Ascending aorta (tissue), 2 donors: Measurements from ENCODE around the gene USF2. TPM values are rescaled to one million over a fixed set of nuclear protein-coding genes. Genes with fewer than 3 reads are reported as not detected.

Experiments used
- DNase-seq, 2 donors: peaks; one replicate each; pipeline ENCODE4 v3.0.0-alpha.2; 2019; ENCODE audit warnings: low spot score in 2 of 2
- H3K27ac ChIP-seq, 2 donors: fragments of 200-600 bp; sonication (generic); one replicate each; pipeline ENCODE4 v1.5.1; 2016 to 2017; ENCODE audit warnings: mild to moderate bottlenecking in 1 of 2
- H3K27me3 ChIP-seq: fragments of 200-600 bp; sonication (generic); one replicate; pipeline ENCODE4 v1.5.1; 2017
- H3K36me3 ChIP-seq, 2 donors: fragments of 200-600 bp; sonication (generic); one replicate each; pipeline ENCODE4 v1.5.1; 2016
- H3K4me1 ChIP-seq, 2 donors: fragments of 200-600 bp; sonication (generic); one replicate each; pipeline ENCODE4 v1.5.1; 2016 to 2017; ENCODE audit warnings: mild to moderate bottlenecking in 1 of 2
- H3K4me3 ChIP-seq, 2 donors: fragments of 200-600 bp; sonication (generic); one replicate each; pipeline ENCODE4 v1.5.1; 2016 to 2017; ENCODE audit warnings: mild to moderate bottlenecking in 1 of 2
- H3K9me3 ChIP-seq, 2 donors: fragments of 200-600 bp; sonication (generic); one replicate each; pipeline ENCODE4 v1.5.1; 2016
- intact Hi-C: fragments of 100-400 bp; cut with DNase I; formaldehyde crosslinking; loops from one replicate; pipeline ENCODE4 v1.15.1; 2023
- total RNA-seq: library from RNA; depleted of rRNA; stranded (reverse); fragments of >200 nt; gene quantifications from one replicate; pipeline ENCODE4 v1.1.0, GENCODE V29; 2016
- TF ChIP-seq, protein P1 (sequence below), 3 experiments: fragments of 200-600 bp in 2 of 3; fragments of 450-650 bp in 1 of 3; sonication (generic) in 2 of 3; IDR thresholded peaks; one replicate each; pipeline ENCODE4 v1.5.1; 2016 to 2019; ENCODE audit warnings: antibody characterized with exemption in 3 of 3, mild to moderate bottlenecking in 1 of 3, moderate library complexity in 1 of 3

USF2 gene
- total RNA-seq, 1 donor from 2014 or later: 116 TPM

DNA sequence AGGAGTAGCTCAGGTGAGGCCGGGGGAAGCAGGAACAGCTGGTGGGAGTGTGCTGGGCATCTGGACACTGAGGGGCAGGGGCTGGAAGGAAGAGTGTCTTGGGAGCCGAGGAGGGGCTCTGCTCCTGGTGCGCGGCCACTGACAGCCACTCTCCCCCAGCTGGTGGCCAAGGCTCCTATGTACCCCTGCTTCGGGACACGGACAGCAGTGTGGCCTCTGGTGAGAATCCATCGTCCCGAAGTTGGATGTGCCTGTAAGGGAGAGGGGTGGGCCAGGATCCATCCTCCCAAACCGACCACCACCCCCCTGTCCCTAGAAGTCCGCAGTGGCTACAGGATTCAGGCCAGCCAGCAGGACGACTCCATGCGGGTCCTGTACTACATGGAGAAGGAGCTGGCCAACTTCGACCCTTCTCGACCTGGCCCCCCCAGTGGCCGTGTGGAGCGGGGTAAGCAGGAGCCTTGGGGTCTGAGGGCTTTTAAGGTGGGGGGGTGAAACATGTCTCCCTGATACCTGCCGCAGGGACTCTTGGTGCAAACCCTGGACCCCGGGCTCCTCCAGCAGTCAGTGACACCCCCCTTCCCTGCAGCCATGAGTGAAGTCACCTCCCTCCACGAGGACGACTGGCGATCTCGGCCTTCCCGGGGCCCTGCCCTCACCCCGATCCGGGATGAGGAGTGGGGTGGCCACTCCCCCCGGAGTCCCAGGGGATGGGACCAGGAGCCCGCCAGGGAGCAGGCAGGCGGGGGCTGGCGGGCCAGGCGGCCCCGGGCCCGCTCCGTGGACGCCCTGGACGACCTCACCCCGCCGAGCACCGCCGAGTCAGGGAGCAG lies 2.0 kb upstream of the USF2 start:
- peak in 1 of 2 donors; percentile 70 for DNase-seq
- Histone ChIP-seq H3K4me3 (peak overlapping the region; percentile 86 to 98), H3K9me3 (no peaks in the 10 kb centered on the region), H3K27me3 (no peaks in the 10 kb centered on the region), H3K36me3 (peaks cover 12 to 16% of the 10 kb centered on the region in 2 donors), H3K4me1 (peaks cover 7 to 12% of the 10 kb centered on the region in 2 donors), H3K27ac (peak overlapping the region; percentile 91 to 97)
- intact Hi-C loops: loop anchor here (2.0 to 10.0 kb wide), 8 partner anchors 109 to 1472 kb away; partner anchors contain the start of genes COX6B1, IGFLR1, KCTD15 and LIN37
- TF ChIP-seq, protein P1, sequence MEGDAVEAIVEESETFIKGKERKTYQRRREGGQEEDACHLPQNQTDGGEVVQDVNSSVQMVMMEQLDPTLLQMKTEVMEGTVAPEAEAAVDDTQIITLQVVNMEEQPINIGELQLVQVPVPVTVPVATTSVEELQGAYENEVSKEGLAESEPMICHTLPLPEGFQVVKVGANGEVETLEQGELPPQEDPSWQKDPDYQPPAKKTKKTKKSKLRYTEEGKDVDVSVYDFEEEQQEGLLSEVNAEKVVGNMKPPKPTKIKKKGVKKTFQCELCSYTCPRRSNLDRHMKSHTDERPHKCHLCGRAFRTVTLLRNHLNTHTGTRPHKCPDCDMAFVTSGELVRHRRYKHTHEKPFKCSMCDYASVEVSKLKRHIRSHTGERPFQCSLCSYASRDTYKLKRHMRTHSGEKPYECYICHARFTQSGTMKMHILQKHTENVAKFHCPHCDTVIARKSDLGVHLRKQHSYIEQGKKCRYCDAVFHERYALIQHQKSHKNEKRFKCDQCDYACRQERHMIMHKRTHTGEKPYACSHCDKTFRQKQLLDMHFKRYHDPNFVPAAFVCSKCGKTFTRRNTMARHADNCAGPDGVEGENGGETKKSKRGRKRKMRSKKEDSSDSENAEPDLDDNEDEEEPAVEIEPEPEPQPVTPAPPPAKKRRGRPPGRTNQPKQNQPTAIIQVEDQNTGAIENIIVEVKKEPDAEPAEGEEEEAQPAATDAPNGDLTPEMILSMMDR (IDR thresholded peaks at IDR 0.05): no peak

DNA sequence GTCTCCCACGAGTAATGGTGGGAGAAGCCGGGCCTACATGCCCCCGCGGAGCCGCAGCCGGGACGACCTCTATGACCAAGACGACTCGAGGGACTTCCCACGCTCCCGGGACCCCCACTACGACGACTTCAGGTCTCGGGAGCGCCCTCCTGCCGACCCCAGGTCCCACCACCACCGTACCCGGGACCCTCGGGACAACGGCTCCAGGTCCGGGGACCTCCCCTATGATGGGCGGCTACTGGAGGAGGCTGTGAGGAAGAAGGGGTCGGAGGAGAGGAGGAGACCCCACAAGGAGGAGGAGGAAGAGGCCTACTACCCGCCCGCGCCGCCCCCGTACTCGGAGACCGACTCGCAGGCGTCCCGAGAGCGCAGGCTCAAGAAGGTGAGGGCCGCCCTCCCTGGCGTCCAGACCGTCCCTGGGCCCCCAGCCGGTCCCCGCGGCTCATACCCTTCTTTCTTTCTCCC lies 1.4 kb upstream of the USF2 start:
- peak in 1 of 2 donors; percentile 72 for DNase-seq
- Histone ChIP-seq H3K4me3 (peak overlapping the region; percentile 86 to 98), H3K36me3 (peaks cover 18 to 23% of the 10 kb centered on the region in 2 donors), H3K4me1 (peaks cover 7 to 12% of the 10 kb centered on the region in 2 donors), H3K9me3 (no peaks in the 10 kb centered on the region), H3K27ac (peak overlapping the region; percentile 91 to 97), H3K27me3 (no peaks in the 10 kb centered on the region)
- intact Hi-C loops: loop anchor here (2.0 to 10.0 kb wide), 8 partner anchors 110 to 1473 kb away; partner anchors contain the start of genes COX6B1, IGFLR1, KCTD15 and LIN37
- TF ChIP-seq, protein P1 (IDR thresholded peaks at IDR 0.05): no peak

DNA sequence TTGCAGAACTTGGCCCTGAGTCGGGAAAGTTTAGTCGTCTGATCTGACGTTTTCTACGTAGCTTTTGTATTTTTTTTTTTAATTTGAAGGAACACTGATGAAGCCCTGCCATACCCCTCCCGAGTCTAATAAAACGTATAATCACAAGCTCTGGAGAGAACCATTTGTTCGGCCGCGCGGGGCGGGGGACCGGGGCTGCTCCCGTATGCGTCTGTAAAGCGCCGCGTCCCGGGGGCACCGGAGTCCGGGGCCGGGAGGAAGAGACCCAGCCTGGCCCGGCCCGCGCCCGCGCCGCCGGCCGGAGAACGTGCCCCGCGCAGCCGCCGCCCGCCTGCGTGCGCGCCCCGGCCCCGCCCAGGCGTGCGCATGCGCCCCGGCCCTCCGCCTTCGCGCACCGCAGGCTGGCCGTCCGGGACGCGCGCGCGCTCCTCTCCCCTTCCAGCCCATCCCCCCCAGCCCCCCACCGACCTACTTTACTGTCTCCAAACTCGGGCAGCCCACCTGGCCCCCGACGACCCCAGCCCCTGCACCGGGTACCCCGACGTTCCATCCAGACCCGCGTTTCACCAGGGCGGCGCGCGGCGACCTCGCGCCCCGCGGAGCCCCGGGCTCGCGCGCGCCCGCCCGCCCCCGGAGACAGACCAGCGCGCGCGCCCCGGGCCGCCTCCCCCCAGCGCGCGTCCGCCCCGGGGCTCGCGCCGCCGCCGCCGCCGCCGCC lies 785 bp upstream of the USF2 start:
- intact Hi-C loops: loop anchor here (2.0 to 10.0 kb wide), 9 partner anchors 111 to 1473 kb away; partner anchors contain the start of genes COX6B1, FXYD3, IGFLR1 and KCTD15
- H3K4me1 ChIP-seq: peaks cover 7 to 12% of the 10 kb centered on the region in 2 donors
- peak overlapping the region; percentile 91 to 97 for H3K27ac ChIP-seq
- peak overlapping the region; percentile 86 to 98 for H3K4me3 ChIP-seq
- H3K27me3 ChIP-seq: no peaks in the 10 kb centered on the region
- peaks cover 20 to 24% of the 10 kb centered on the region in 2 donors for H3K36me3 ChIP-seq
- peak in 1 of 2 donors; percentile 84 for DNase-seq
- TF ChIP-seq, protein P1 (IDR thresholded peaks at IDR 0.05): no peak
- no peaks in the 10 kb centered on the region for H3K9me3 ChIP-seq

DNA sequence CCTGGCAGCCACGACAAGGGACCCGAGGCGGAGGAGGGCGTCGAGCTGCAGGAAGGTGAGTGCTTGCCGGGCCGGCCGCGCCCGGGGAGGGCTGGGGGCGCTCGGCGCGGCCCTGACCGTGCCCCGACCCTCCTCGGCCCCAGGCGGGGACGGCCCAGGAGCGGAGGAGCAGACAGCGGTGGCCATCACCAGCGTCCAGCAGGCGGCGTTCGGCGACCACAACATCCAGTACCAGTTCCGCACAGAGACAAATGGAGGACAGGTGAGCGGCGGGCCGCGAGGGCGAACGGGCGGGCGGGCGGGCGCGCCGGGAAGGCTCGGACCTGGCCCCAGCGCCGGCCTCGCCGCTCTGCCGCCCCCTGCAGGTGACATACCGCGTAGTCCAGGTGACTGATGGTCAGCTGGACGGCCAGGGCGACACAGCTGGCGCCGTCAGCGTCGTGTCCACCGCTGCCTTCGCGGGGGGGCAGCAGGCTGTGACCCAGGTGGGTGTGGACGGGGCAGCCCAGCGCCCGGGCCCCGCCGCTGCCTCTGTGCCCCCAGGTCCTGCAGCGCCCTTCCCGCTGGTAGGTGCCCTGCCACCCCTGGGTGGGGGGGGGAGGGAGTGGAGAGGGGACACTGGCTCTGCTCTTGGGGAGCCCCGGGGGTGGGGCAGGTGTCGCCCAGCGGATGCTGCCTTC lies 816 bp downstream of the USF2 start:
- Histone ChIP-seq H3K27me3 (no peaks in the 10 kb centered on the region), H3K4me3 (peak overlapping the region; percentile 86 to 98), H3K4me1 (peaks cover 7 to 12% of the 10 kb centered on the region in 2 donors), H3K36me3 (peaks cover 34 to 38% of the 10 kb centered on the region in 2 donors), H3K27ac (peak overlapping the region; percentile 79 to 97), H3K9me3 (no peaks in the 10 kb centered on the region)
- intact Hi-C loops: loop anchor here (2.0 to 10.0 kb wide), 8 partner anchors 112 to 1475 kb away; partner anchors contain the start of genes COX6B1, FXYD3, IGFLR1 and KCTD15
- peak in 1 of 2 donors; percentile 87 for DNase-seq
- TF ChIP-seq, protein P1 (IDR thresholded peaks at IDR 0.05): peak; percentile 38 to 59 (median 53)

DNA sequence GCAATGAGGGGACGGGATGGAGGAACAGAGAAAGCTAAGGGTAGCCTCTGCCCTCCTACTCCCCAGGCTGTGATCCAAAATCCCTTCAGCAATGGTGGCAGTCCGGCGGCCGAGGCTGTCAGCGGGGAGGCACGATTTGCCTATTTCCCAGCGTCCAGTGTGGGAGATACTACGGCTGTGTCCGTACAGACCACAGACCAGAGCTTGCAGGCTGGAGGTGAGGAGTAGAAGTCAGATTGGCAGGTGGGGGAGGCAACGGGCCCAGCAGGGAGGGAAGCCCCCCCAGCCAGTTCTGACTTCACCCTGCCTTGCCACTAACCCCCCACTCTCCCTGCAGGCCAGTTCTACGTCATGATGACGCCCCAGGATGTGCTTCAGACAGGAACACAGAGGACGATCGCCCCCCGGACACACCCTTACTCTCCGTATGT lies 1.6 kb downstream of the USF2 start:
- no peak for DNase-seq
- Histone ChIP-seq H3K4me1 (peaks cover 7 to 12% of the 10 kb centered on the region in 2 donors), H3K4me3 (peak overlapping the region in 1 of 2 donors; percentile 86), H3K36me3 (peaks cover 42 to 47% of the 10 kb centered on the region in 2 donors), H3K27me3 (no peaks in the 10 kb centered on the region), H3K9me3 (no peaks in the 10 kb centered on the region), H3K27ac (peak overlapping the region in 1 of 2 donors; percentile 79)
- intact Hi-C loops: no loop called here
- TF ChIP-seq, protein P1 (IDR thresholded peaks at IDR 0.05): no peak
